Measurements from ENCODE around the gene SYNPO2.
A peak's percentile ranks its signal among the peaks of the same experiment; 100 is the strongest.
"Not testable (repeated sequence)": the region's sequence is repeated elsewhere in the genome, so short reads cannot be mapped to it uniquely, and the experiment has no call there.

Gene SYNPO2

GRCh38 chr4:118939169-118939783 lies 50.6 kb downstream of the SYNPO2 start:
- no peak for DNase-seq

GRCh38 chr4:118941149-118941548 lies 52.5 kb downstream of the SYNPO2 start:
- DNase-seq = peak in 1 of 2 experiments; percentile 18

GRCh38 chr4:118941799-118942198 lies 53.1 kb downstream of the SYNPO2 start:
- no peak for DNase-seq

- no peak for DNase-seq
Observed at GRCh38 chr4:118942465-118942864, 53.8 kb downstream of the SYNPO2 start.

GRCh38 chr4:118947095-118947494 lies 58.4 kb downstream of the SYNPO2 start:
- no peak for DNase-seq

GRCh38 chr4:118948545-118949144 lies 60.0 kb downstream of the SYNPO2 start:
- DNase-seq = no peak

GRCh38 chr4:118950224-118950623 lies 61.6 kb downstream of the SYNPO2 start:
- DNase-seq = no peak

- no peak for DNase-seq
Observed at GRCh38 chr4:118950929-118951570, 62.4 kb downstream of the SYNPO2 start.

GRCh38 chr4:118953276-118953675 lies 64.6 kb downstream of the SYNPO2 start:
- no peak for DNase-seq

GRCh38 chr4:118954246-118954645 lies 65.6 kb downstream of the SYNPO2 start:
- DNase-seq = no peak

GRCh38 chr4:118955515-118955914 lies 66.9 kb downstream of the SYNPO2 start:
- DNase-seq = no peak

GRCh38 chr4:118957722-118958445 lies 69.2 kb downstream of the SYNPO2 start:
- DNase-seq = no peak

- DNase-seq = no peak
Observed at GRCh38 chr4:118962540-118962939, 73.9 kb downstream of the SYNPO2 start.

- DNase-seq = no peak
Observed at GRCh38 chr4:118964891-118965411, 76.3 kb downstream of the SYNPO2 start.

GRCh38 chr4:118967393-118967792 lies 78.7 kb downstream of the SYNPO2 start:
- no peak for DNase-seq

- no peak for DNase-seq
Observed at GRCh38 chr4:118968005-118968404, 79.4 kb downstream of the SYNPO2 start.

- DNase-seq = no peak
Observed at GRCh38 chr4:118968813-118969212, 80.2 kb downstream of the SYNPO2 start.

GRCh38 chr4:118969359-118969758 lies 80.7 kb downstream of the SYNPO2 start:
- peak in 1 of 2 experiments; percentile 14 for DNase-seq

GRCh38 chr4:118972167-118972566 lies 83.5 kb downstream of the SYNPO2 start:
- DNase-seq = no peak

- DNase-seq = no peak
Observed at GRCh38 chr4:118973295-118973694, 84.6 kb downstream of the SYNPO2 start.

GRCh38 chr4:118974758-118975157 lies 86.1 kb downstream of the SYNPO2 start:
- no peak for DNase-seq

- DNase-seq = no peak
Observed at GRCh38 chr4:118975449-118976192, 87.0 kb downstream of the SYNPO2 start.

- not testable (repeated sequence) for DNase-seq
Observed at GRCh38 chr4:118976193-118976560, 87.5 kb downstream of the SYNPO2 start.
